ENCODE data around the gene FBXL7.

Gene FBXL7

GRCh38 chr5:15596936-15597335, 97.0 kb downstream of the FBXL7 start:
- ATAC-seq = no peak
- no peak for TF ChIP-seq GLIS3 (CRISPR knock-in tag; IDR thresholded peaks at IDR 0.05)
- TF ChIP-seq SNAI2 (CRISPR knock-in tag; IDR thresholded peaks at IDR 0.05) = no peak
- no peak for TF ChIP-seq RARB (CRISPR knock-in tag; IDR thresholded peaks at IDR 0.05)
- no peak for TF ChIP-seq PPARA (CRISPR knock-in tag; IDR thresholded peaks at IDR 0.05; ENCODE audit: borderline replicate concordance)
- TF ChIP-seq ZNF70 (CRISPR knock-in tag; IDR thresholded peaks at IDR 0.05) = no peak
- TF ChIP-seq OSR1 (CRISPR knock-in tag; IDR thresholded peaks at IDR 0.05) = no peak
- no peak for TF ChIP-seq ARNTL (CRISPR knock-in tag; IDR thresholded peaks at IDR 0.05; ENCODE audit: borderline replicate concordance, low read depth)
- TF ChIP-seq TSHZ2 (CRISPR knock-in tag; IDR thresholded peaks at IDR 0.05) = no peak
- no peak for TF ChIP-seq TCF4 (CRISPR knock-in tag; IDR thresholded peaks at IDR 0.05; ENCODE audit: borderline replicate concordance)
- TF ChIP-seq ZFP30 (CRISPR knock-in tag; IDR thresholded peaks at IDR 0.05) = no peak
- no peak for TF ChIP-seq POU6F1 (CRISPR knock-in tag; IDR thresholded peaks at IDR 0.05; ENCODE audit: borderline replicate concordance, low read depth)
- TF ChIP-seq ISL1 (CRISPR knock-in tag; IDR thresholded peaks at IDR 0.05) = no peak
- no peak for TF ChIP-seq ESRRG (CRISPR knock-in tag; IDR thresholded peaks at IDR 0.05)
- no peak for TF ChIP-seq ZC3H10 (CRISPR knock-in tag; IDR thresholded peaks at IDR 0.05)
- TF ChIP-seq ZNF565 (CRISPR knock-in tag; conservative IDR thresholded peaks at IDR 0.05; ENCODE audit: low read depth) = no peak
- TF ChIP-seq ZNF8 (CRISPR knock-in tag; IDR thresholded peaks at IDR 0.05) = no peak
- no peak for TF ChIP-seq PATZ1 (CRISPR knock-in tag; IDR thresholded peaks at IDR 0.05; ENCODE audit: borderline replicate concordance)
- TF ChIP-seq CSDC2 (CRISPR knock-in tag; IDR thresholded peaks at IDR 0.05) = no peak

- no peak for ATAC-seq
- TF ChIP-seq ZNF8 (CRISPR knock-in tag; IDR thresholded peaks at IDR 0.05) (no peak), CREB5 (CRISPR knock-in tag; IDR thresholded peaks at IDR 0.05; ENCODE audit: low read depth) (no peak), CSRNP3 (CRISPR knock-in tag; IDR thresholded peaks at IDR 0.05) (no peak), ZC3H10 (CRISPR knock-in tag; IDR thresholded peaks at IDR 0.05) (no peak), POU6F1 (CRISPR knock-in tag; IDR thresholded peaks at IDR 0.05; ENCODE audit: borderline replicate concordance, low read depth) (no peak)
These were observed 97.8 kb downstream of the FBXL7 start for GRCh38 chr5:15597804-15598203.
